Fibroblast of villous mesenchyme (primary cell): ENCODE measurements around the gene PADI2. TPM values are rescaled to one million over a fixed set of nuclear protein-coding genes. Genes with fewer than 3 reads are reported as not detected.

ENCODE experiments used
- DNase-seq: peaks from one replicate; pipeline ENCODE4 v3.0.0-alpha.2; 2010; ENCODE audit warnings: low read depth
- H3K4me3 ChIP-seq: 2 replicates; pipeline ENCODE4 v1.5.1; 2011; ENCODE audit warnings: low read depth, mild to moderate bottlenecking, low read length
- total RNA-seq: library from RNA; depleted of rRNA; stranded (reverse); fragments of >200 nt; gene quantifications from 2 replicates; pipeline ENCODE4 v1.2.3, GENCODE V29; 2012
- TF ChIP-seq, protein P1 (sequence below): IDR thresholded peaks from 2 replicates; pipeline ENCODE4 v1.5.1; 2012; ENCODE audit warnings: low read depth, mild to moderate bottlenecking, low read length; ENCODE audit not compliant: insufficient read depth

PADI2 gene
- total RNA-seq, 1 donor: 0.43 TPM

DNA sequence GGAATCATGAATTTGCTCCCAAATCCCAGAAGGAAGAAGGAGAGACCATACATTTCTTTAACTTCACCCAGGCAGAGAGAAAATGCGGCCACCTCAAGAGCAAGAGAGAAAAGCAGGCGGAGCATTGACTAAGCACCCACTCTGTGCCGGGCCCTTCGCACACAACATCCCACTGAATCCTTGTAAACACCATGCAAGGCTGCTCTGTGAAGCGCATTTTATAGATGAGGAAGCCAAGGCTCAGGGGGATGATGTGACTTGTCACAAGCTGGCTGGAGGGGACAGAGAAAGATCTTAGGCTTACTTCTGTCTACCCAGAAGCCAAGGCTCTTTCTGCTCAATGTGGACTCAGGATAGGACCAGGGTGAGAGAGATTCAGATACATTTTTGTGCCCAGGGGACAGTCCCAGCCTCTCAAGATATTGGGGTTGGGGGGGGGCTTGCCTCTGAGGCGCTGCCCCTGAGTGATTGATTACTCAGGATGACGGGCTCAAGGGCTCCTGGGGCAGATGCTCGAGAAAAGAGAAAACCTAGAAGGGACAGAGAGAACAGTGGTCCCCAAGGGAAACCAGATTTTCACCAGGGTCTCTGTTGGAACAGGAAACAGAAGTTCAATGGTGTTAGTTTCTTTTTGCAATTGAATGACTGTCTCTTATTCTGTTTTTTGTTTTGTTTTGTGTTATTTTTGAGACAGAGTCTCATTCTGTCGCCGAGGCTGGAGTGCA lies 19.5 kb downstream of the PADI2 start:
- H3K4me3 ChIP-seq: no peak overlapping the region
- no peak for DNase-seq
- TF ChIP-seq, protein P1, sequence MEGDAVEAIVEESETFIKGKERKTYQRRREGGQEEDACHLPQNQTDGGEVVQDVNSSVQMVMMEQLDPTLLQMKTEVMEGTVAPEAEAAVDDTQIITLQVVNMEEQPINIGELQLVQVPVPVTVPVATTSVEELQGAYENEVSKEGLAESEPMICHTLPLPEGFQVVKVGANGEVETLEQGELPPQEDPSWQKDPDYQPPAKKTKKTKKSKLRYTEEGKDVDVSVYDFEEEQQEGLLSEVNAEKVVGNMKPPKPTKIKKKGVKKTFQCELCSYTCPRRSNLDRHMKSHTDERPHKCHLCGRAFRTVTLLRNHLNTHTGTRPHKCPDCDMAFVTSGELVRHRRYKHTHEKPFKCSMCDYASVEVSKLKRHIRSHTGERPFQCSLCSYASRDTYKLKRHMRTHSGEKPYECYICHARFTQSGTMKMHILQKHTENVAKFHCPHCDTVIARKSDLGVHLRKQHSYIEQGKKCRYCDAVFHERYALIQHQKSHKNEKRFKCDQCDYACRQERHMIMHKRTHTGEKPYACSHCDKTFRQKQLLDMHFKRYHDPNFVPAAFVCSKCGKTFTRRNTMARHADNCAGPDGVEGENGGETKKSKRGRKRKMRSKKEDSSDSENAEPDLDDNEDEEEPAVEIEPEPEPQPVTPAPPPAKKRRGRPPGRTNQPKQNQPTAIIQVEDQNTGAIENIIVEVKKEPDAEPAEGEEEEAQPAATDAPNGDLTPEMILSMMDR: no peak

DNA sequence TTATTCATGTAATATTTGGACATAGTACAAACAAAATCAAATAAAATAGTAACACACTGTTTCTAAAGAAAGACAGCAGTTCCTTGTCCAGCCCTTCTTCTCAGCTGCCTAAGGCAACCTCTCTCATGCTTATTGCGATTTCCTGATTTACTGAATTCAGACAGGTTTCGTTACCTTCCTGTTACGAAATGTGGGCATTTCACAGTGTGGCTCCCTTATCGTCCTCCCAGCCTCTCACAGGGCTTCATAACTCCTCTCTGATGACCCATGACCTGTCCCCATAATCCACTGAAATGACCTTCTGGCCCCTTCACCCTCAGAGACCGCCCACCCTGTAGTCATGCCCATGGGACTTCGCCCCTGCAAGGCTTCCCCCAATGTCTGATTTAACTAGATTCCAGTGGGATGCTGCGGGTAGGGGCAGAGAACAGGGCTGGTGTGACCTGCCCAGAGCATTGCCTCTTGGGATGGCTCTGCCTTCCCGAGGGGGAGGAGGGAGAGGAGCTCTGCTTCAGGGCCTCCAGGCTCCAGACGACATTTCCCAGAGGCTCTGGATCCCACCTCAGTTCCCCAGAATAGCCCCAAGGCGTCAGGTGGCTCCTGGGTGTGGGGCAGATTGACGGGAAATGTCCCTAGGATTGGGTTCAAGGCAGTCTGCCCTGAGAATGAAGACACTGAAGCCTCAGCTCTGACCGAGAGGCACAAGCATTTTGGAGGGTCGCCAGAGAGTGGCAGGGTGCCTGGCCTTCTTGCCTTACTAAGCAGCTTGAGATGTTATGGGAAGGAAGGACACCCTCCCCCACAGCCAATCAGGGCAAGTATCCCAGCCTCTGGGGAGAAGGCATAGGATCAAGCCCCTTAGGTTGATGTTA lies 20.6 kb downstream of the PADI2 start:
- no peak overlapping the region for H3K4me3 ChIP-seq
- DNase-seq: no peak
- TF ChIP-seq, protein P1: no peak

DNA sequence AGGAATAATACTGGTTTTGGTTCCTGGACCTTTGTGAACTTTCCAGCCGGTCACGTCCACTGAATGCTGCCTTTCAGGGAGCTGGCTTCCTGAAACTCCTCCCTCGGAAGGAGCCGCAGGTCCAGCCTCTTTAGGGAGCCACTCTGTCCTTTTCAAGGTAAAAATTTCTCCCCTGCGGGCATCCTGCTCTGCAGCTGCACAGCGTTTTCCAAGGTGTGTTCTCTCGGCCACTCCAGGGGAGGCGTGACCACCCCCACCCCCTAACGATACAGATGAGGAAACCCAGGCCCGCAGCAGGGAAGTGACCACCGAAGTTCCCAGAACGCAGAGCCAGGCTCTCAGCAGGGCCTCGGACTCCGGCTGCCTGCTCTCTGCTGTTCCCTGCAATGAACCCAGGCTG lies 21.5 kb downstream of the PADI2 start:
- no peak overlapping the region for H3K4me3 ChIP-seq
- no peak for DNase-seq
- TF ChIP-seq, protein P1: no peak

DNA sequence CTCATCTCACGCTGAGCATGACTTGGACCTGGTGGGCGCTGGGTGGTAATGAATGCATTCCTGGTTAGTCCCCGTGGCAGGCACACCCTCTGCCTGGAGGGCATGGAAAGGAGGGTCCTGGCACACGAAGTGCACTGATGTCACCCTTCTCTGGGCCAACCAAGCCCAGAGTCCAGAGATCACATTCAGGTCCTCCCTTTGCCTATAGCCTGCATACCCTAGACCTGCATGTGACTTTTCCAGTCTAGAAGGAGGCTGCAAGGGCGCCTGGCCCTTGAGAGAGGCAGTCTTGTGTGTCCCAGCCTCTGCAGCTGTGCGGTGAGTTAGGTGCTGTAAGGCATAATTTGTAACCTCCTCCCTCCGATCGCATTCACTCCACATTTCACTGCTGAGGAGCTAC lies 22.1 kb downstream of the PADI2 start:
- no peak for DNase-seq
- H3K4me3 ChIP-seq: no peak overlapping the region
- TF ChIP-seq, protein P1: no peak

DNA sequence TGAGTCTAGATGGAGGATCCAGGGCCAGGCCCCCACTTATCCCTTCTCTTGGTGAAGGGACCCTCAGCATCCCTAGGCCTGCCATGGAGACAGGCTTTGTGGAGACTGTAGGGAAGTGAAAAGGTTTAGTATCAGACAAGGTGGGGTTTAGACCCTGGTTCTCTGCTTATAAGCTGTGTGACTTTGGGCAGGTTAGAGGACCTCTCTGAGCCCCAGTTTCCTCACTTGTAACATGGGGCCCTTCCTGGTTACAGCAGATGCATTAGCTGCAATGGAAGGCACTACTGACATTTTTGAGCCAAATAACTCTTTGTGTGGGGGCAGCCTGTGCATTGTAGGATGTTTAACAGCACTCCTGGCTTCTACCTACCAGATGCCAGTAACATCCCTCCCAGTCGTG lies 22.7 kb downstream of the PADI2 start:
- no peak overlapping the region for H3K4me3 ChIP-seq
- no peak for DNase-seq
- TF ChIP-seq, protein P1: no peak

DNA sequence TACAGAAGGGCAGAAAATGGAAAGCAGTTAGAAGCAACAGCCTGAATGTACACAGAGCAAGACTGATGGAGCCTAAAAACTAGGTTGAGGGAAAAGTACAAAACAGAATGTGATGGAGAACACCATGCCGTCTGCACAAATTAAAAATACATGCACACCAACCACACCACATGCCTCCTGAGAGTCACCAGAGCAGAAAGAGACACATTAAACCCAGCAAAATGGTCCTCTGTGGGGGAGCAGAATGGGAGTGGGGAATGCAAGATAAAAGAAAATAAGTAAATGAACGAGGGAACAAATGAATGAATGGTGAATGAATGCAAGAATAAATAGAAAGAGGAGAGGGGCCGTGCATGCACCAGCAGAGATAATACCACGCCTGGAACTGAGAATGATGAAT lies 24.1 kb downstream of the PADI2 start:
- TF ChIP-seq, protein P1: no peak

More for the DNA sequence above, 24.1 kb downstream of the PADI2 start:
- H3K4me3 ChIP-seq: no peak overlapping the region
- no peak for DNase-seq
